HG03571 (cell line): ENCODE measurements around the gene ADGRV1.
"Not testable (repeated sequence)": the region's sequence is repeated elsewhere in the genome, so short reads cannot be mapped to it uniquely, and the experiment has no call there.

Experiments used
- ATAC-seq: cut with Tn5 transposase; IDR thresholded peaks from one replicate; pipeline ENCODE4 v1.9.1; 2021; ENCODE audit not compliant: unreplicated experiment

The ADGRV1 gene

GRCh38 chr5:90641528-90641927 is 82.9 kb downstream of the ADGRV1 start:
- no peak for ATAC-seq

GRCh38 chr5:90642706-90643229 is 84.2 kb downstream of the ADGRV1 start:
- no peak for ATAC-seq

GRCh38 chr5:90644132-90644531 is 85.5 kb downstream of the ADGRV1 start:
- no peak for ATAC-seq

- ATAC-seq, result no peak
These were observed 86.5 kb downstream of the ADGRV1 start for GRCh38 chr5:90645024-90645610.

GRCh38 chr5:90650767-90651166 is 92.2 kb downstream of the ADGRV1 start:
- ATAC-seq, result no peak

GRCh38 chr5:90654215-90654614 is 95.6 kb downstream of the ADGRV1 start:
- ATAC-seq, result no peak

- no peak for ATAC-seq
These were observed 96.8 kb downstream of the ADGRV1 start for GRCh38 chr5:90655423-90655822.

- no peak for ATAC-seq
These were observed 98.4 kb downstream of the ADGRV1 start for GRCh38 chr5:90657030-90657429.

GRCh38 chr5:90657788-90658187 is 99.2 kb downstream of the ADGRV1 start:
- ATAC-seq, result no peak

- no peak for ATAC-seq
These were observed 100.0 kb downstream of the ADGRV1 start for GRCh38 chr5:90658620-90659019.

- not testable (repeated sequence) for ATAC-seq
These were observed 109.5 kb downstream of the ADGRV1 start for GRCh38 chr5:90668079-90668565.

- no peak for ATAC-seq
These were observed 116.6 kb downstream of the ADGRV1 start for GRCh38 chr5:90675222-90675621.

GRCh38 chr5:90680921-90681563 is 122.4 kb downstream of the ADGRV1 start:
- ATAC-seq, result no peak

GRCh38 chr5:90682278-90682677 is 123.7 kb downstream of the ADGRV1 start:
- no peak for ATAC-seq

GRCh38 chr5:90685425-90686022 is 126.9 kb downstream of the ADGRV1 start:
- ATAC-seq, result no peak

- ATAC-seq, result not testable (repeated sequence)
These were observed 127.8 kb downstream of the ADGRV1 start for GRCh38 chr5:90686363-90686762.

- ATAC-seq, result not testable (repeated sequence)
These were observed 128.9 kb downstream of the ADGRV1 start for GRCh38 chr5:90687458-90687857.

GRCh38 chr5:90689064-90689463 is 130.5 kb downstream of the ADGRV1 start:
- ATAC-seq, result no peak

- no peak for ATAC-seq
These were observed 131.7 kb downstream of the ADGRV1 start for GRCh38 chr5:90690307-90690706.

- no peak for ATAC-seq
These were observed 132.9 kb downstream of the ADGRV1 start for GRCh38 chr5:90691533-90691932.

- no peak for ATAC-seq
These were observed 137.6 kb downstream of the ADGRV1 start for GRCh38 chr5:90696153-90696552.

GRCh38 chr5:90700299-90700698 is 141.7 kb downstream of the ADGRV1 start:
- no peak for ATAC-seq
